GDM1 (cell line): ENCODE data around the gene WNT3.
"Not testable (repeated sequence)": the region's sequence is repeated elsewhere in the genome, so short reads cannot be mapped to it uniquely, and the experiment has no call there.

Source experiments
- DNase-seq: peaks from one replicate; lab custom pipeline; 2025; lab: John Stamatoyannopoulos, UW

The WNT3 gene

GRCh38 chr17:46812624-46813318, 5.7 kb downstream of the WNT3 start:
- DNase-seq, result no peak

- DNase-seq, result peak; percentile 5
These were observed 6.4 kb downstream of the WNT3 start for GRCh38 chr17:46811978-46812583.

GRCh38 chr17:46810837-46811236, 7.7 kb downstream of the WNT3 start:
- DNase-seq, result no peak

- no peak for DNase-seq
These were observed 9.4 kb downstream of the WNT3 start for GRCh38 chr17:46809110-46809571.

GRCh38 chr17:46805771-46806170, 12.7 kb downstream of the WNT3 start:
- DNase-seq, result no peak

DNA sequence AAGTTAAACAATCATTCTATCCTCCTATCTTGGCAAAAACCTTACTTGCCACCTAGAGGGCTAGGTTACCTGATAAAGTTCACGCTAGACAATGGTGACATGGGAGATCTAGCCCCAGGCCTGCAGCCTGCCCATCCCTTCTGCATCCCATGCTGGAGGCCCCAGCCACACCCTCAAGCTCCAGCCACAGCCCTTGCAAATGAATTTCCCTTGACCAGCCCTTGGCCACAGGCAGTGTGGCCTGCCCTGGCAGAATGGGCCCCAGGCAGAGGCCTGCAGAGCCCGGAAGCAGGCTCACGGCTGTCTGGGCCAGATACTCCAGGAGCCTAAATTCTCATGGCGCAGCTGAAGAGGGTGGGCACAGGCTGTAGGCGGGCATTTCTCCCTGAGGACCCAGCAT, 14.9 kb downstream of the WNT3 start:
- DNase-seq, result no peak

- DNase-seq, result no peak
These were observed 15.7 kb downstream of the WNT3 start for GRCh38 chr17:46802800-46803199.

DNA sequence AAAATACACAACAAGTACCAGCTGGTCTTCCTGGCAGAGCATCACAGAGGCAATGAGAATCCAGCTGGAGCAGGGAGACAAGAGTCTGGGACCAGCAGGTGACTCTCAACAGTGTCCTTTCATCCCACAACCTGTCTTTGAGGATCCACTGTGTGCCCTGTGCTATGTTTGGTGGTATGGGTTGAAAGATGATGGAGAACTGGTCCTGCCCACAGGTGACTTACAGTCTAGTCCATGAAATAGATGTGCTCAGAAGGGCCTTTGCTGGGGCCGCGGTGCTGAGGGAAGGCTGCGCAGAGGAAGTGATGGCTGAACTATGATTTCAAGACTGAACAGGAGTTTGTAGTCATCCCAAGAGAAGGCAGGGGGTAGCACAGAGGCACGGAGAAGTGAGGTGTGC, 17.9 kb downstream of the WNT3 start:
- DNase-seq, result no peak

- no peak for DNase-seq
These were observed 21.4 kb downstream of the WNT3 start for GRCh38 chr17:46796956-46797530.

- DNase-seq, result no peak
These were observed 22.0 kb downstream of the WNT3 start for GRCh38 chr17:46796524-46796923.

DNA sequence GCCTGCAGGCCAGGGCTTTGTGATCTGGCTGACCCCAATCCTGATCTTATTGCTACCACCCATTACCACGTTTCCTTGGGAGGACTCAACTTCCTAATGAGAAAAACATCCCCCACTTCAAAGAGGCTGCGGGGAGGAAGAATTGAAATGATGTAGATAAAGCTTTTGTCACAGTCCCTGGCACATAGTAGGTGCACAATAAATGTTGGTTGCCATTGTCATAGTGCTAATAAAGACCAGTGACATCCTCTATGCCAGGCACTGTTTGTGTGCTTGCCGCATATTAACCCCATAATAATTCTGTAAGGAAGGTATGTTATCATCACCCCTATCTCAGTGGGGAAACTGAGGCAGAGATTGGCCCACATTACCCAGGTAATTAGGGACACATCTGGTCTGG, 22.4 kb downstream of the WNT3 start:
- DNase-seq, result no peak

DNA sequence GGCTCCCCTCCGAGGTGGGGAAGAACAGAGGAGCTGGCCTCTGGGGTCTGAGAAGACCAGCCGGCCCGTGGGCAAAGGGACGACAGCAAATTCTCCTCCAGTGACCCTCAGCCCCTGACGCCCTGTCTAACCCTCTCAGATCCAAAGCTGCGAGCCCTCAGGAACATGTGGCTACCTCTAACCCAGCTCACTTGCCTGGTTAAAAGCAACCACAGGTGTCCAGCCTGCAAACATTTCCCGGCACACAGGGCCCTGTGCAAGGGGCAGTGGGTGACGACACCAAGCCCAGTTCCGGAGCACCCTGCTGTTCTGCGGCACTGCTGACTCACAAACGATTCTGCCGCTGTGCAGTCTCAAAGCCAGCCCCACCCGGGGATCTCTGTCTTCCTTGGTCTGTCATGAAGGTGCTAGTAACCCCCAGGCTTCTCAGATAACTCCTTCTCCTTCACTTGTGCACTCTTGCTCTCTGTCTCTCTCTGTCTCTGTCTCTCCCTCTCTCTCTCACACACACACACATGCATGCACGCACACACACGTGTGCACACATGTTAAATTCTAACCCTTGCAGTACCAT, 23.0 kb downstream of the WNT3 start:
- DNase-seq, result no peak

DNA sequence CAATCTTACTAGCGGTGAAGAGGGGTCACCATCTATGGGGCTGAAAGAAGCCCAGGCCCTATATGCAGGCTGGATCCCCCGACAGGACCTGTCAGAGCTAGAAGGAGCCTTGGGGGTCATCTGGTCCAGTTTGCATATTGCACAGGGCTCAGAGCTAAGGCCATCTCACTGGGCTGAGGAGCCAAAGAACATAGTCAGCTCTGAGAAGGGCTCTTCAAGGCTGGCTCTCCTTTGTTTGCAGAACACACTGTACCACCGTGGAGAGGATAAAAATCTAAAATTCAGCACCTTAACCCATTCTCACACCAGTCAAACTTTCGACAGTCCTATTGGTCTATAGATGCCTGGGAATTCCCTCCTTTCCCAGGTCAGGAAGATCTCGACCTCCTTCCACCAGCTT, 24.2 kb downstream of the WNT3 start:
- no peak for DNase-seq

GRCh38 chr17:46793541-46793940, 25.0 kb downstream of the WNT3 start:
- no peak for DNase-seq

- DNase-seq, result not testable (repeated sequence)
These were observed 25.5 kb downstream of the WNT3 start for GRCh38 chr17:46793023-46793422.

DNA sequence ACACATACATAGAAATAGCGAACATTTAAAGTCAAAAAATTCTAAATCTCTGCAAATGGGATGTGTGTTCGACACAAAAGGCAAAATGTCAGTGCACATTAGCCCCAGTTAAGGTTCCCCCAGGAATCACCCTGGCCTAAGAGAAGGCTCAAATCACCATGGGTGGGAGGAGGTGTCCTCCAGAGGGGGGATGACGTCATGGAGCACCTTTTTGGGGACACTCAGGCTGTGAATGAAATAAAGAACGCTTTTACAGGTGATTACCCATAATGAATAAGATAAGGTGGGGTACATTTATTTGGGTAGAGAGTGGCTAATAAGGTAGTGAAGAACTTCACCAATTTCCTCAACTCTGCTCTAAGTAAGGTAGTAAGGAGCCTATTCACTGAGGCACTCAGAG, 26.4 kb downstream of the WNT3 start:
- DNase-seq, result no peak

GRCh38 chr17:46791531-46791930, 27.0 kb downstream of the WNT3 start:
- DNase-seq, result no peak

DNA sequence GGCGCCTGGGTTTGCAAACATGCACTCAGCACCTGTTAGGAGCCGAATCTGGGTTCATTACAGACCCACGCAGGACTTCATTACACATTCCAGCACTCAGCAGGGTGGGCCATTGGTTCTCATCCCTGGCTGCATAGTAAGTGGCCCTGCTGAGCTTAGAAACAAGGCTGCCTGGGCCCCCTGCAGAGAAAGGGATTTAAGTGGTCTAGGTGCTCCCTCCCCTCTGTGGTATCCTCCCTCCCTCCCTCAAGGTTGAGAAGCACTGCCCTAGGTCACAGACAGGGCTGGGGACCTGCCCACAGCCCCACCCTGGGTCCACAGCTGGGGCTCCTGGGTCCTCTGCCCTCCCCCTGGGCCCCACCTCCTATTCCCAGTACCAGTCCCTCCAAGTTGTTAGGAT, 28.3 kb downstream of the WNT3 start:
- DNase-seq, result no peak

GRCh38 chr17:46789610-46790009, 28.9 kb downstream of the WNT3 start:
- DNase-seq, result no peak

DNA sequence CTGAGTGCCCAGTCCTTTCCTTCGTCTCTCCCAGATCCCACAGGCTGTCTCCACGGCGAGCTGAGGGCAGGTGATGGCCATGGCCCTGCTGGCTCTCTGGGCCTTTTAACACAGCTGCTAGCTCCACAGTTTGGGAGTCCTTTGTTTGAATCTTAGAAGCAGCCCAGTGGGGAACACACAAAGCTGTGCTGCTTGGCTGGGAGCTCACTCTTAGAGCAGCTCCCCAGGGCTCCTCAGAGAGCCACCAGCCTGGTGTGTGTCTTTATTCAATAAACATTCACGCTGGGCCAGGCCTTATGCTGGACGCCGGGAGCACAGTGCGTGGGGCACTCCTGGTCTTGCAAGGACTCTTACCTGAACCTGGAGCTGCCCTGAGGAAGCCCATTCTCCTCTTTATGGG, 29.7 kb downstream of the WNT3 start:
- DNase-seq, result no peak

- DNase-seq, result no peak
These were observed 30.2 kb downstream of the WNT3 start for GRCh38 chr17:46788300-46788699.

DNA sequence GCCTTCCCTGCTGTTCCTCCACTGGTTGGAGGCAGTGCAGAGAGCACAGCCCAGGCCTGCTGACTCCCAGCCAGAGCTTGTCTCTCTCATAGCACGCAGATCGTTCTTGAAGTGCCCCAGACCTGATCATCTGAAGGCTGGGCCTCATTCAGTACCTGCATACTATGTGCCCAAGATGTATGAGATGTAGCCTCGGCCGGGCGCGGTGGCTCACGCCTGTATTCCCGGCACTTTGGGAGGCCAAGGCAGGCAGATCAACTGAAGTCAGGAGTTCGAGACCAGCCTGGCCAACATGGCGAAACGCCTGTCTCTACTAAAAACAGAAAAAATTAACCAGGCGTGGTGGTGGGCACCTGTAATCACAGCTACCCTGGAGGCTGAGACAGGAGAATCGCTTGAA, 31.0 kb downstream of the WNT3 start:
- DNase-seq, result no peak

- DNase-seq, result no peak
These were observed 32.8 kb downstream of the WNT3 start for GRCh38 chr17:46785696-46786095.
